Neuronal stem cell (in vitro differentiated cells): ENCODE data around the gene TANK.
"Not testable (repeated sequence)": the region's sequence is repeated elsewhere in the genome, so short reads cannot be mapped to it uniquely, and the experiment has no call there.

ENCODE experiments used
- DNase-seq: peaks from one replicate; pipeline ENCODE4 v3.0.0-alpha.2; 2013; ENCODE audit warnings: low spot score
- H2AFZ ChIP-seq: one replicate; pipeline ENCODE4 v1.6.1; 2013; ENCODE audit warnings: mild to moderate bottlenecking, low read length, inconsistent platforms
- H2AK5ac ChIP-seq: 2 replicates; pipeline ENCODE4 v1.6.1; 2013; ENCODE audit warnings: low read depth, mild to moderate bottlenecking, inconsistent platforms, low read length, moderate library complexity, mixed read lengths
- H2BK120ac ChIP-seq: 2 replicates; pipeline ENCODE4 v1.6.1; 2013; ENCODE audit warnings: low read depth, mild to moderate bottlenecking, inconsistent platforms, low read length, moderate library complexity, mixed read lengths
- H2BK12ac ChIP-seq: one replicate; pipeline ENCODE4 v1.6.1; 2013; ENCODE audit warnings: low read length, inconsistent platforms
- H2BK15ac ChIP-seq: 2 replicates; pipeline ENCODE4 v1.6.1; 2013; ENCODE audit warnings: mild to moderate bottlenecking, low read length, inconsistent platforms, mixed read lengths
- H2BK5ac ChIP-seq: one replicate; pipeline ENCODE4 v1.6.1; 2013; ENCODE audit warnings: inconsistent platforms, mild to moderate bottlenecking, low read length, moderate library complexity
- H3K14ac ChIP-seq: one replicate; pipeline ENCODE4 v1.6.1; 2013; ENCODE audit warnings: low read length, inconsistent platforms
- H3K18ac ChIP-seq: 2 replicates; pipeline ENCODE4 v1.6.1; 2013; ENCODE audit warnings: low read length, inconsistent platforms
- H3K23ac ChIP-seq: 2 replicates; pipeline ENCODE4 v1.6.1; 2013; ENCODE audit warnings: low read depth, mild to moderate bottlenecking, mixed read lengths, low read length, inconsistent platforms; ENCODE audit not compliant: poor library complexity
- H3K27ac ChIP-seq: replicated peaks from 3 replicates; pipeline ENCODE4 v1.5.1; 2013; ENCODE audit warnings: low read length, inconsistent platforms
- H3K27me3 ChIP-seq, 3 experiments: 2 replicates each; pipeline ENCODE4 v1.6.1; 2013; ENCODE audit warnings: low read length in 3 of 3, mild to moderate bottlenecking in 2 of 3, inconsistent platforms in 1 of 3, low read depth in 1 of 3, mixed read lengths in 1 of 3, moderate library complexity in 1 of 3; ENCODE audit not compliant: control insufficient read depth in 3 of 3, insufficient read depth in 3 of 3
- H3K36me3 ChIP-seq, 2 donors: replicated peaks in 1 of 2; 2 replicates each; pipeline ENCODE4 v1.6.1; 2013; ENCODE audit warnings: low read length in 2 of 2; ENCODE audit not compliant: control insufficient read depth in 2 of 2, insufficient read depth in 2 of 2
- H3K4ac ChIP-seq: 2 replicates; pipeline ENCODE4 v1.6.1; 2013; ENCODE audit warnings: inconsistent platforms, mild to moderate bottlenecking, low read length, moderate library complexity
- H3K4me1 ChIP-seq, 2 donors: 1 replicate in 1 of 2; 2 replicates in 1 of 2; pipeline ENCODE4 v1.6.1; 2013; ENCODE audit warnings: low read length in 2 of 2, low read depth in 1 of 2; ENCODE audit not compliant: control insufficient read depth in 2 of 2, insufficient read depth in 1 of 2
- H3K4me2 ChIP-seq: one replicate; pipeline ENCODE4 v1.6.1; 2013; ENCODE audit warnings: mild to moderate bottlenecking, low read length, inconsistent platforms; ENCODE audit not compliant: insufficient read depth, poor library complexity, severe bottlenecking
- H3K4me3 ChIP-seq, 2 donors: 2 replicates each; pipeline ENCODE4 v1.5.1; 2013; ENCODE audit warnings: low read length in 2 of 2, mild to moderate bottlenecking in 2 of 2, inconsistent platforms in 1 of 2, moderate library complexity in 1 of 2
- H3K79me1 ChIP-seq: one replicate; pipeline ENCODE4 v1.6.1; 2013; ENCODE audit warnings: low read depth, mild to moderate bottlenecking, inconsistent platforms, low read length, moderate library complexity
- H3K9ac ChIP-seq: one replicate; pipeline ENCODE4 v1.6.1; 2013; ENCODE audit warnings: mild to moderate bottlenecking, low read depth, low read length, inconsistent platforms; ENCODE audit not compliant: poor library complexity
- H3K9me3 ChIP-seq, 2 donors: replicated peaks in 1 of 2; 2 replicates each; pipeline versions ENCODE3 to v1.6.1; 2013; ENCODE audit warnings: low read length in 2 of 2, mild to moderate bottlenecking in 2 of 2, inconsistent platforms in 1 of 2, low read depth in 1 of 2, mixed read lengths in 1 of 2, moderate library complexity in 1 of 2; ENCODE audit not compliant: control insufficient read depth in 2 of 2, insufficient read depth in 1 of 2
- H4K8ac ChIP-seq: one replicate; pipeline ENCODE4 v1.6.1; 2013; ENCODE audit warnings: low read depth, mild to moderate bottlenecking, inconsistent platforms, low read length, moderate library complexity
- H4K91ac ChIP-seq: one replicate; pipeline ENCODE4 v1.6.1; 2013; ENCODE audit warnings: low read length, low read depth, mild to moderate bottlenecking, inconsistent platforms; ENCODE audit not compliant: poor library complexity
- WGBS, 2 donors: extraction: QIAGEN DNeasy Blood & Tissue Kit; methylation state at CpG; one replicate each; pipeline ENCODE4 v1.1.7; 2013; ENCODE audit warnings: missing lambda C conversion rate in 2 of 2, mixed read lengths in 1 of 2; ENCODE audit not compliant: insufficient read length in 2 of 2, insufficient replicate concordance in 1 of 2; ENCODE audit errors: extremely low coverage in 2 of 2; 5-methylcytosine and 5-hydroxymethylcytosine counted together

Gene TANK

DNA sequence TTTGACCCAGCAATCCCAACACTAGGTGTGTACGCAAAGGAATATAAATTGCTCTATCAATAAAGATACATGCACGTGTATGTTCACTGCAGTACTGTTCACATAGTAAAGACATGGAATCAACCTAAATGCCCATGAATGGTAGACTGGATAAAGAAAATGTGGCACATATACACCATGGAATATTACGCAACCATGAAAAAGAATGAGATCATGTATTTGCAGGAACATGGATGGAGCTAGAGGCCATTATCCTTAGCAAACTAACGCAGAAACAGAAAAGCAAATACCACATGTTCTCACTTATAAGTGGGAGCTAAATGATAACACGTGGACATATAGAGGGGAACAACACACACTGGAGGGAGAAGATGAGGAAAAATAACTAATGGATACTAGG is 27.8 kb upstream of the TANK start:
- not testable (repeated sequence) for H3K14ac ChIP-seq, H3K79me1 ChIP-seq, H3K9ac ChIP-seq, H3K4me1 ChIP-seq, H3K27me3 ChIP-seq, H3K4me2 ChIP-seq, DNase-seq, H3K27ac ChIP-seq, H2BK12ac ChIP-seq, H2BK15ac ChIP-seq, H3K4ac ChIP-seq, H3K23ac ChIP-seq, H3K4me3 ChIP-seq, H2AFZ ChIP-seq, H3K36me3 ChIP-seq, H2AK5ac ChIP-seq, H4K91ac ChIP-seq, H3K18ac ChIP-seq, H2BK5ac ChIP-seq, H2BK120ac ChIP-seq, H4K8ac ChIP-seq, H3K9me3 ChIP-seq
- no CpG with 5 or more reads among the region's 5 CpGs for WGBS, 2 donors

DNA sequence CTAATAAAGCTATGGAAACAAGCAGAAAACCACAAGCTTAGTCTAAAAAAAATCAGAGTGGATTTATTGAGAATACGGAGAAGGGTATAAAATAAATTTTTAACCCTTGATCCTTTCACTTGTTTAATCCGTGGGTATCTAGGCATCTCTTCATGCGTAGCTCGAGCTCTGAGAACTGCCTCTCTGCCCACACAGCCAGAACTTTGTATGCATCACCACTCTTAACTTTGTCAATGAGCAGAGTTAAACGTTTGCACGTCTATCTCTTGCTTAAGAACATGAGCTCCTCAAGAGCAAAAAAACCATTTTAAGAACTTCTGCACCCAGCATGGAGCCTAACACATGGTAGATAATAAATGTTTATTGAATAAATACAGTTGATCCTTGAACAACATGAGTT is 26.9 kb upstream of the TANK start:
- Histone ChIP-seq H3K14ac (no peak overlapping the region), H3K27me3 (no peaks in the 10 kb centered on the region), H2AK5ac (no peak overlapping the region), H3K23ac (no peak overlapping the region), H2BK12ac (no peak overlapping the region), H3K9ac (no peak overlapping the region), H2AFZ (no peak overlapping the region), H2BK120ac (no peak overlapping the region), H3K4me3 (no peak overlapping the region), H3K9me3 (no peaks in the 10 kb centered on the region), H3K79me1 (no peaks in the 10 kb centered on the region), H3K4me2 (no peak overlapping the region), H3K4ac (no peak overlapping the region), H3K27ac (no peak overlapping the region), H4K91ac (no peak overlapping the region), H2BK5ac (no peak overlapping the region), H3K4me1 (peaks cover 1 to 6% of the 10 kb centered on the region in 2 donors), H3K36me3 (no peaks in the 10 kb centered on the region), H2BK15ac (no peak overlapping the region), H3K18ac (no peak overlapping the region), H4K8ac (no peak overlapping the region)
- no peak for DNase-seq
- no CpG with 5 or more reads among the region's 6 CpGs for WGBS, 2 donors

GRCh38 chr2:161134547-161135518 is 25.4 kb upstream of the TANK start:
- no peak overlapping the region for H2BK120ac ChIP-seq
- H3K27me3 ChIP-seq: no peaks in the 10 kb centered on the region
- H2AK5ac ChIP-seq: no peak overlapping the region
- H3K9ac ChIP-seq: no peak overlapping the region
- no peak for DNase-seq
- H2BK12ac ChIP-seq: no peak overlapping the region
- WGBS, 2 donors: no CpG with 5 or more reads among the region's 9 CpGs
- H4K8ac ChIP-seq: no peak overlapping the region
- H3K23ac ChIP-seq: no peak overlapping the region
- H3K4ac ChIP-seq: no peak overlapping the region
- H3K36me3 ChIP-seq: no peaks in the 10 kb centered on the region
- no peak overlapping the region for H3K27ac ChIP-seq
- H3K9me3 ChIP-seq: no peaks in the 10 kb centered on the region
- H3K14ac ChIP-seq: no peak overlapping the region
- peak overlapping the region; percentile 12 for H2AFZ ChIP-seq
- H4K91ac ChIP-seq: no peak overlapping the region
- H2BK15ac ChIP-seq: no peak overlapping the region
- no peak overlapping the region for H2BK5ac ChIP-seq
- no peaks in the 10 kb centered on the region for H3K79me1 ChIP-seq
- H3K4me2 ChIP-seq: no peak overlapping the region
- peaks cover 1 to 6% of the 10 kb centered on the region in 2 donors for H3K4me1 ChIP-seq
- no peak overlapping the region for H3K4me3 ChIP-seq
- H3K18ac ChIP-seq: no peak overlapping the region

- Histone ChIP-seq H2BK12ac (no peak overlapping the region), H3K79me1 (no peaks in the 10 kb centered on the region), H2AFZ (peak overlapping the region; percentile 46), H3K36me3 (no peaks in the 10 kb centered on the region), H3K9ac (no peak overlapping the region), H2BK5ac (no peak overlapping the region), H3K27me3 (no peaks in the 10 kb centered on the region), H3K4me3 (no peak overlapping the region), H2AK5ac (no peak overlapping the region), H3K23ac (no peak overlapping the region), H3K18ac (no peak overlapping the region), H3K4me1 (peaks cover 1 to 6% of the 10 kb centered on the region in 2 donors), H3K9me3 (no peaks in the 10 kb centered on the region), H3K14ac (no peak overlapping the region), H3K27ac (no peak overlapping the region), H2BK120ac (no peak overlapping the region), H3K4ac (no peak overlapping the region), H3K4me2 (no peak overlapping the region), H4K91ac (no peak overlapping the region), H4K8ac (no peak overlapping the region), H2BK15ac (no peak overlapping the region)
- no CpG with 5 or more reads among the region's 4 CpGs for WGBS, 2 donors
- DNase-seq: no peak
Measured at GRCh38 chr2:161135951-161136593, 24.2 kb upstream of the TANK start.
